Upper lobe of right lung (tissue), 1 donor: ENCODE measurements around the gene SERINC5. TPM values are rescaled to one million over a fixed set of nuclear protein-coding genes. Genes with fewer than 3 reads are reported as not detected.

Experiments used
- ATAC-seq: fragments of 200-7000 bp; cut with Tn5 transposase; one replicate; pipeline ENCODE4 v1.9.1; 2020; ENCODE audit warnings: mild to moderate bottlenecking, moderate library complexity
- DNase-seq: peaks from one replicate; pipeline ENCODE4 v3.0.0-alpha.2; 2020
- H3K27ac ChIP-seq: fragments of 200-600 bp; one replicate; pipeline ENCODE4 v1.8.0; 2022
- H3K27me3 ChIP-seq: fragments of 200-600 bp; one replicate; pipeline ENCODE4 v1.8.0; 2022; ENCODE audit warnings: mild to moderate bottlenecking
- H3K36me3 ChIP-seq: fragments of 200-600 bp; one replicate; pipeline ENCODE4 v1.8.0; 2022
- H3K4me1 ChIP-seq: fragments of 200-600 bp; one replicate; pipeline ENCODE4 v1.8.0; 2022
- H3K4me3 ChIP-seq: fragments of 200-600 bp; one replicate; pipeline ENCODE4 v1.8.0; 2022; ENCODE audit warnings: mild to moderate bottlenecking
- H3K9me3 ChIP-seq: fragments of 200-600 bp; one replicate; pipeline ENCODE4 v1.8.0; 2022
- intact Hi-C: fragments of 100-400 bp; cut with DNase I; formaldehyde crosslinking; loops from one replicate; pipeline ENCODE4 v1.11.0; 2022
- total RNA-seq: library from RNA; stranded (reverse); fragmentation: NEBNext Ultra II Directional; extraction: Animal tissue kit (Norgen Biotek cat#: 25700); gene quantifications from one replicate; pipeline ENCODE4 v1.2.1, GENCODE V29; 2021
- TF ChIP-seq, protein P1 (sequence below): fragments of 200-600 bp; IDR thresholded peaks from one replicate; pipeline ENCODE4 v1.8.0; 2022; ENCODE audit warnings: antibody characterized with exemption
- donor health status: DM: no; HTN: yes; CAD: no; lungs with severe emphysema.

Gene SERINC5
- total RNA-seq, 1 donor from 2014 or later: 60.4 TPM

DNA sequence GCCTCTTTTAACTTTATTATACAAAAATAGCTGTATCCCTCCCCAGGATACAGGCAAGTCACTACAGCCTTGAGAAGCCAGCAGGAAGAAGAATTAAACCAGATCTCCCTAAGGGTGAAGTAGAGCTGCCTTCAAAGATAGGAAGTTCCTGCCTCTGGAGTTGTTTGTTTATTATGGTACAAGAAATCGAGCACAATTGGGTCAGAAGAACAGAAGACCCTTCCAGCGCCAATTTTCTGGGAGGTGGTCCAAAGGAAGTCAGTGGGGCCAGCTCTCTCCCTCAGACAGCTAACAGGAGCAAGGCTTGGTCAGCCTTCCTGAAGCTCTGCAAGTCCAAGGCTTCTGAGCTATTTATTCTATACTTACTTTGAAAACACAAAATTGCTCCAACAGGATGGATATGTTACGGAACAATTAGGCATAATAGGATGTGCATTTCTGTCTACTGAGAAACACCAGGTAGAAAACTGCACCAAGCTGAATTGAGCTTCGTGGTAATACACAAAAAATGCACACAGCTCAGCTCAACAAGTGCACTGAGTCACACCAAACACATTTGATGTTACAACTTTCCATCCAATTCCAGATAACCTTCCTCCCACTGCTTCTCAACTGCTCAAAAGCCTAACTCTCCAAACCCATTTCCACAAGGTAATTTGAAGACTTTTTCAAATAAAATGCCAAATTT, 16.0 kb downstream of the SERINC5 start:
- Histone ChIP-seq H3K4me3 (no peak overlapping the region), H3K36me3 (peaks cover 12% of the 10 kb centered on the region), H3K9me3 (no peaks in the 10 kb centered on the region), H3K27me3 (no peaks in the 10 kb centered on the region), H3K27ac (peak overlapping the region; percentile 20), H3K4me1 (peaks cover 15% of the 10 kb centered on the region)
- no peak for ATAC-seq
- intact Hi-C loops: no loop called here
- TF ChIP-seq, protein P1, sequence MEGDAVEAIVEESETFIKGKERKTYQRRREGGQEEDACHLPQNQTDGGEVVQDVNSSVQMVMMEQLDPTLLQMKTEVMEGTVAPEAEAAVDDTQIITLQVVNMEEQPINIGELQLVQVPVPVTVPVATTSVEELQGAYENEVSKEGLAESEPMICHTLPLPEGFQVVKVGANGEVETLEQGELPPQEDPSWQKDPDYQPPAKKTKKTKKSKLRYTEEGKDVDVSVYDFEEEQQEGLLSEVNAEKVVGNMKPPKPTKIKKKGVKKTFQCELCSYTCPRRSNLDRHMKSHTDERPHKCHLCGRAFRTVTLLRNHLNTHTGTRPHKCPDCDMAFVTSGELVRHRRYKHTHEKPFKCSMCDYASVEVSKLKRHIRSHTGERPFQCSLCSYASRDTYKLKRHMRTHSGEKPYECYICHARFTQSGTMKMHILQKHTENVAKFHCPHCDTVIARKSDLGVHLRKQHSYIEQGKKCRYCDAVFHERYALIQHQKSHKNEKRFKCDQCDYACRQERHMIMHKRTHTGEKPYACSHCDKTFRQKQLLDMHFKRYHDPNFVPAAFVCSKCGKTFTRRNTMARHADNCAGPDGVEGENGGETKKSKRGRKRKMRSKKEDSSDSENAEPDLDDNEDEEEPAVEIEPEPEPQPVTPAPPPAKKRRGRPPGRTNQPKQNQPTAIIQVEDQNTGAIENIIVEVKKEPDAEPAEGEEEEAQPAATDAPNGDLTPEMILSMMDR: no peak
- DNase-seq: no peak

DNA sequence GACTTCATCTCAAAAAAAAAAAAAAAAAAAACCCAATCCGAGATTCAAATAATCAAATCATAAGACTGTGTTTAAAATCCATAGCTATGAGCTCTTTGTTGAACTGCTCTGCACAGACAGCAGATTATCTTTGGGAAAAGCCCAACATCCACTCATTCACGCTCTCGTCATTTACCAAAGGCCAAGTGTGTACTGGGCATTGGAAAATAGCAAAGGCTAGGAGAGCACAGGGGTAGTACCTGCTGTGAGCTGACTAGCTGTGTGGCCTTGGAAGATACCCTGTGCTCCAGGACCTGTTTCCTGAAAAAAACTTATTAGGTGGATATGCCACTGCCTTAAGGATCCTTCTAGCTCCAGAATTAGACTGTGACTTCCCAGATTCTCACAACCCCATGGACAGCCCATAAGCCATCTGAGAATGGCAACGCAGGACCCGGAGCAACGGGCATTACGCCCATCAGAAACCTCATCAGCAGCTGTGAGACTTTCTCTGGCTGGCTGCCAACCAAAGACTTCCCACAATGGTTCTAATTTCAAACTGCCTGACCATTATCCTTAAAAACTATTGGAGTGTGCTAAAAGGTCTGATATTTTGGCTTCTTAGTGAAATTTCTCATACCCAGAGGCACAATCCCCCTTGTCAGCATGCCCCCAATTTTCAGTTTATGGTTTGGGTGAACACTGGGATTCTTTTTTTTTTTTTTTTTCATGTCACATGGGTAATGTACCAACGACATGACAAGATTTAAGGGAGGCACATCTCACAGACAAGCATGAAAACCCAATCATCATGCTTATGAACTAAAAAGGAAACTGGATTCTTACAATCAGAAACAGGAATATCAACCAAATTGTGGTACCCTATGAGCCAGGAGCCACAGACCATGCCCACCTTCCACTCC, 16.8 kb downstream of the SERINC5 start:
- intact Hi-C loops: no loop called here
- DNase-seq: no peak
- TF ChIP-seq, protein P1: no peak
- H3K4me1 ChIP-seq: peaks cover 18% of the 10 kb centered on the region
- H3K4me3 ChIP-seq: no peak overlapping the region
- ATAC-seq: peak; percentile 32
- H3K9me3 ChIP-seq: no peaks in the 10 kb centered on the region
- peak overlapping the region; percentile 20 for H3K27ac ChIP-seq
- H3K36me3 ChIP-seq: peaks cover 12% of the 10 kb centered on the region
- no peaks in the 10 kb centered on the region for H3K27me3 ChIP-seq

DNA sequence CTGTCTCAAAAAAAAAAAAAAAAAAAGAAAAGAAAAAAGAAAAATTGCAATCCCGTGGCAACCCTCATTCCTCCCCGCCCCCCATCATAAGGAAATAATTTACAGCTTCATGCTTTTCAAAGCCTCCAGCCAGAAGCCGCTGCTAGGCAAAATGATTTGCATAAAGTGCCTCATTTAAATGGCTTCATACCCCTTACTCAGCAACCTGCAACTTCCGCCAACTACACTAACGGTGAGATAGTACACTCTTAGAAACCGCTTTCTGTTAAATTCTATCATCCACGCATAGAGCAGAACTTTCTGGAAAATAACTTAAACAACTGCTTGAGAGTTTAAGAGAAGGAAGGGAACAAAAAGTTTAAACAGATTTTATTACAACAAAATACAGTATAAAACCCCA, 17.8 kb downstream of the SERINC5 start:
- Histone ChIP-seq H3K27me3 (no peaks in the 10 kb centered on the region), H3K4me3 (no peak overlapping the region), H3K36me3 (peaks cover 12% of the 10 kb centered on the region), H3K9me3 (no peaks in the 10 kb centered on the region), H3K27ac (no peak overlapping the region), H3K4me1 (peaks cover 18% of the 10 kb centered on the region)
- TF ChIP-seq, protein P1: no peak
- no peak for ATAC-seq
- DNase-seq: no peak
- intact Hi-C loops: no loop called here

DNA sequence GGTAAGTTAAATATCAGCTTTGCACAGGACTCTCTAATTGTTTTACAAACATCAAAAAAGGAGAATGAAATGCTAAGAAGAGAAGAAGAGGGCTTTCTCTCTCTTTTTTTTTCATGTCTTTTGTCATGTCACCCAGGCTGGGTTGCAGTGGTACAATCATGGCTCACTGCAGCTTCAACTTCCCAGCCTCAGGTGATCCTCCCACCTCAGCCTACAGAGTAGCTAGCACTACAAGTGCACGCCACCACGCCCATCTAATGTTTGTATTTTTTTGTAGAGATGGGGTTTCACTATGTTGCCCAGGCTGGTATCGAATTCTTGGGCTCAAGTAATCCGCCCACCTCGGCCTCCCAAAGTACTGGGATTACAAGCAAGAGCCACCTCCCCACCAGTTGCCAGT, 18.6 kb downstream of the SERINC5 start:
- ATAC-seq (no peak), DNase-seq (no peak)
- Histone ChIP-seq H3K4me1 (peaks cover 18% of the 10 kb centered on the region), H3K27me3 (no peaks in the 10 kb centered on the region), H3K36me3 (peaks cover 12% of the 10 kb centered on the region), H3K27ac (no peak overlapping the region), H3K4me3 (no peak overlapping the region), H3K9me3 (no peaks in the 10 kb centered on the region)
- TF ChIP-seq, protein P1: no peak
- intact Hi-C loops: no loop called here

DNA sequence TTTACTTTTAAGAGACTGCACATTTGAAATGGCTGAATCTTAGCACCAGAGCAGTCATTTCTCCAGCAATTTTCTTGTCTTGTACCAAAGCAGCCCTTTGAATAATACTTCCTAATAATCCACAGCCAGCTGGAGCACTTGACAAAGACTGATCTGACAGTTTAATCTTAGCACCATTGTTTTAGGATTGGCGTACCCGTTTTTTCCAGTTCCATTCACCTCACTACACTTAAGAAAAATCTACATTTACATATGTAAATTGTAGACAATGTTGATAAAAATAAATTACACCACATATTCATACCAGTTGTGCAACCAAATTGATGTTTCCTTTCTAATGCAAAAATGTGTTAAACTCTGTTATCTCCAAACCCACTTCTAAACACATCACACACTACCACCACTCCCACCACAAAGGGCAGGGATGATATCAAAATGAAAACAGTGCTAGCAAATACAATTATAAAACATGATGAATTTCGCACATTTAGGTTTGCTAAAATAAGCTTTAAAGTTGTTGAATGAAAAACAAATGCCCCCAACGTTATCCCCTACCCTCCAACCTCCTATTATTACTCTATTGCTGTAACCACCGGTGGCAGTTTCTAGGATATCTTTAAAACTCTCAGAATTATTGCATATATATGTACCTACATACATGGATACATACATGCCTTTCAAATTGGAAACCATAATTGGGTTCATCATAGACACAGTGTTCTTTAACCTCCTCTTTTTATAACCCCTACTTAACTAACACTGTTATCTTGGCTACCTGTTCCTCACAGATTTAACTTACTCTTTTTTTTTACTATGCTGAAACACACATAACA, 21.5 kb downstream of the SERINC5 start:
- TF ChIP-seq, protein P1: no peak
- H3K27ac ChIP-seq: no peak overlapping the region
- no peak for DNase-seq
- intact Hi-C loops: no loop called here
- H3K4me1 ChIP-seq: peaks cover 10% of the 10 kb centered on the region
- no peaks in the 10 kb centered on the region for H3K9me3 ChIP-seq
- H3K27me3 ChIP-seq: no peaks in the 10 kb centered on the region
- ATAC-seq: no peak
- H3K36me3 ChIP-seq: no peaks in the 10 kb centered on the region
- H3K4me3 ChIP-seq: no peak overlapping the region
